ENCODE results near the gene SIGLEC10.

GRCh38 chr19:51365965-51366388 lies 51.5 kb downstream of the SIGLEC10 start, which contains the start of gene ETFB:
- TF ChIP-seq POLR2A (IDR thresholded peaks at IDR 0.05) (no peak), CTCF (IDR thresholded peaks at IDR 0.05) (no peak)
